ENCODE data around the gene RRBP1. TPM values are rescaled to one million over a fixed set of nuclear protein-coding genes. Genes with fewer than 3 reads are reported as not detected.

RRBP1 gene
- total RNA-seq, 1 donor from 2014 or later, result 79.8 TPM

DNA sequence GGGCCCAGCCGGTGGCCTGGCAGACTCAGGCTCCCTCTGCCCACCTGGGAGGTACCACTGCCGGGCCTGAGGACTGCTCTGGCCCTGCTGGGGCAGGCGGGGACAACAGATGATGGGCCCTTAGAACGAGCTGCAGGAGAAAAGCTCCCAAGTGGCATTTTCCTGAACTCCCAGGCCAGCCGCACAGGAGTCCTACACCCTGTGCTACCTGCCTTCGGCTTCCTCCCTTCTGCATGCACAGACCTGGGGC lies 70.8 kb downstream of the RRBP1 start:
- H3K36me3 ChIP-seq, result peaks cover 0 to 6% of the 10 kb centered on the region in 2 donors
- peak overlapping the region; percentile 66 for H3K27ac ChIP-seq
- no peaks in the 10 kb centered on the region for H3K9me3 ChIP-seq
- peaks cover 64% of the 10 kb centered on the region for H3K4me1 ChIP-seq
- H3K4me3 ChIP-seq, result no peak overlapping the region
- no peaks in the 10 kb centered on the region for H3K27me3 ChIP-seq
- intact Hi-C loops (cut with DNase I), result no loop called here
- DNase-seq (ENCODE audit: extremely low spot score in 2 of 2), result no peak
- TF ChIP-seq POLR2A (IDR thresholded peaks at IDR 0.05) (no peak), POLR2AphosphoS5 (IDR thresholded peaks at IDR 0.05; ENCODE audit: insufficient read depth in 1 of 2, low read depth in 1 of 2) (no peak)
- TF ChIP-seq, protein P1, sequence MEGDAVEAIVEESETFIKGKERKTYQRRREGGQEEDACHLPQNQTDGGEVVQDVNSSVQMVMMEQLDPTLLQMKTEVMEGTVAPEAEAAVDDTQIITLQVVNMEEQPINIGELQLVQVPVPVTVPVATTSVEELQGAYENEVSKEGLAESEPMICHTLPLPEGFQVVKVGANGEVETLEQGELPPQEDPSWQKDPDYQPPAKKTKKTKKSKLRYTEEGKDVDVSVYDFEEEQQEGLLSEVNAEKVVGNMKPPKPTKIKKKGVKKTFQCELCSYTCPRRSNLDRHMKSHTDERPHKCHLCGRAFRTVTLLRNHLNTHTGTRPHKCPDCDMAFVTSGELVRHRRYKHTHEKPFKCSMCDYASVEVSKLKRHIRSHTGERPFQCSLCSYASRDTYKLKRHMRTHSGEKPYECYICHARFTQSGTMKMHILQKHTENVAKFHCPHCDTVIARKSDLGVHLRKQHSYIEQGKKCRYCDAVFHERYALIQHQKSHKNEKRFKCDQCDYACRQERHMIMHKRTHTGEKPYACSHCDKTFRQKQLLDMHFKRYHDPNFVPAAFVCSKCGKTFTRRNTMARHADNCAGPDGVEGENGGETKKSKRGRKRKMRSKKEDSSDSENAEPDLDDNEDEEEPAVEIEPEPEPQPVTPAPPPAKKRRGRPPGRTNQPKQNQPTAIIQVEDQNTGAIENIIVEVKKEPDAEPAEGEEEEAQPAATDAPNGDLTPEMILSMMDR (IDR thresholded peaks at IDR 0.05), result no peak

DNA sequence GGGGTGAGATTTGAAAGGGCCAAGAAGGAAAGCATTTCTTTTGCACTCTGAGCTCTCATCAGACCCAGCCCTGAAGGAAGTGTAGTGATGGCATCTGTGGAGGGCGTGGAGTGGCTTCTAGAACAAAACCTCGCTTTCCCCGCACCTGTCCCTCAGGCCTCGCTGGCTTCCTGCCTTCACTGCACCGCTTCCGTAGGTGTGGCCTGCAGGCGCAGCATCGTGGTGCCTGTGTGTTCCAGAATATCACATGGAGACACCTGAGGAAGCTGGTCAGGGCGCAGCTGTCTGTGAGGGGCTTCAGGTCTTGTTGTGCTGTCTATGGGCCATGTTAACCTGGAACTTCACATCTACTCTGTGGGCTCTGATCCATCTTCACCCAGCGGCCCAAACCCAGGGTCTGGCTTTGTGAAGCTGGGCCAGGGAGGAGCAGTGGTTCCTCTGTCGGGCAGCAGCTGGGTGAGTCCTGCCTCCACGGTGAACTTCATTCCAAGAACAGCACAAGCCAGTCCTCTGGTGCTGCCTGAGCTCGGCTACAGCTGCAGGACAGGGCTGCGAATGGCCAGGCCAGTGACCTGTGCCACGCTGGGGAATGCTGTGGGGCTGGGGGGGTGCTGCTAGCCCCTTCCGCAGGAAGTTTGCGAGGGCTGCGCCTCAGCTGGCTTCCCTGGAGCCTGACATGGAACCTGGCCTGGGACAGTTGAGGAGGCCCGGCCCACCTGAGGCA lies 71.3 kb downstream of the RRBP1 start:
- Histone ChIP-seq H3K4me1 (peaks cover 59% of the 10 kb centered on the region), H3K27ac (peak overlapping the region; percentile 66), H3K9me3 (no peaks in the 10 kb centered on the region), H3K4me3 (no peak overlapping the region), H3K27me3 (no peaks in the 10 kb centered on the region), H3K36me3 (peaks cover 0 to 4% of the 10 kb centered on the region in 2 donors)
- intact Hi-C loops (cut with DNase I), result no loop called here
- DNase-seq (ENCODE audit: extremely low spot score in 2 of 2), result peak in 1 of 2 donors; percentile 93
- TF ChIP-seq POLR2AphosphoS5 (IDR thresholded peaks at IDR 0.05; ENCODE audit: insufficient read depth in 1 of 2, low read depth in 1 of 2) (peak in 1 of 2 donors; percentile 15), POLR2A (IDR thresholded peaks at IDR 0.05) (no peak)
- TF ChIP-seq, protein P1 (IDR thresholded peaks at IDR 0.05), result no peak

DNA sequence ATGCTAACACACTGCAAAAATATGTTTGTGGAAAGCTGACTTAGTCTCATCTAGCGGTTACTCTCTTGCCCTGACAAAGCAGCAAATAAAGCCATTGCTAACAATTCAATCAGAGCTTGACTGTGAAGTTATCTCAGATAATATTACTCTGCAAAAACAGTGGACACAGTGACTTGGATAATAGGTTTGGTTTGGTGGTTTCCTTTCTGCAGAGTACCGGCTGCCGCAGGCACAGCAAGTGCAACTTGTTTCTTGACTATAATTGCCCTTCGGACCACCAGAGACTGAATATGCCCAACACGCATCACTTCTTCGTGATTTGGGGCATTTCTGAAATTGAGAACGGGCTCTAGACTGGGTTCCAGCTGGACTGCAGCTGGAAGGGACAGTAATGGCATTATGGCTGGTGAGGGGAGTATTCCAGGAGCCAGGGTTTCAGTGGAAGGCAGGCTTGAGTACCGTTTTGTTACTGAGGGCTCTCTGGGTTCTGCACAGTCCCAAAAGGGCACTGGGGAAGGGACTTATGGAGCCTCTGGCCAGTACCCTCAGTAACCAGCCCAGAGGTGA lies 72.1 kb downstream of the RRBP1 start:
- intact Hi-C loops (cut with DNase I), result no loop called here
- Histone ChIP-seq H3K9me3 (no peaks in the 10 kb centered on the region), H3K4me1 (peaks cover 56% of the 10 kb centered on the region), H3K27me3 (no peaks in the 10 kb centered on the region), H3K27ac (peak overlapping the region; percentile 66), H3K4me3 (no peak overlapping the region), H3K36me3 (peaks cover 0 to 3% of the 10 kb centered on the region in 2 donors)
- DNase-seq (ENCODE audit: extremely low spot score in 2 of 2), result no peak
- TF ChIP-seq POLR2A (IDR thresholded peaks at IDR 0.05) (no peak), POLR2AphosphoS5 (IDR thresholded peaks at IDR 0.05; ENCODE audit: insufficient read depth in 1 of 2, low read depth in 1 of 2) (no peak)
- TF ChIP-seq, protein P1 (IDR thresholded peaks at IDR 0.05), result no peak

DNA sequence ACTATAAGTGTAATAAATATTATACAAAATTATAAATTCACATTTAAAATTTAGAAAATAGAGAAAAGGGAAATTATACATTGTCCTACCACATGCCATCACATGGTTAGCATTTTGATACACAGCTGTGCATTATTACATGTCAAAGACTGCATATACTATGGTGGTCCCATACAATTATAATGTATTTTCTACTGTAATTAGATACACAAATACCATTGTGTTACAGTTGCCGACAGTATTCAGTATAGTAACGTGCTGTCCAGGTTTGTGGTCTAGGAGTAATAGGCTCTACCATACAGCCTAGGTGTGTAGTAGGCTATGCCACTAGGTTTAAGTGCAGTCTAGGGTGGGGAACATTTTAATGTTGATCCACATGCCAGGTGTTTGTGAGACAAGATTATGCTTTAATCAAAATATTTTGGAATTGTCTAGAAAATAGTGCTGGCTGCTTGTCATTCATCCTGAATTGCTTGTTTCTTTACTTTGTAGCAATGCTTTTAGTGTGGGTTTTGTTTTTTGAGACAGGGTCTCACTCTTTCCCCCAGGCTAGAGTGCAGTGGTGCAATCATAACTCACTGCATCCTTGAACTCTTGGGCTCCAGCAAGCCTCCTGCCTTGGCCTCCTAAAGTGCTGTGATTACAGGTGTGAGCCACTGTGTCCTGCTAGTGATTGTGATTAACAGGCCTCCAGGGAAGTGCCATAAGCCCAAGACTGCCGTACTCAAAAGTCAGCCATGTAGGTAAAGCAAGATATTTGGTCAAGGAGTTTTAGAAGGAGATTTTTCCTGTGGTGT lies 73.1 kb downstream of the RRBP1 start:
- Histone ChIP-seq H3K4me3 (no peak overlapping the region), H3K9me3 (no peaks in the 10 kb centered on the region), H3K4me1 (peaks cover 55% of the 10 kb centered on the region), H3K27me3 (no peaks in the 10 kb centered on the region), H3K27ac (no peak overlapping the region), H3K36me3 (peaks cover 0 to 9% of the 10 kb centered on the region in 2 donors)
- TF ChIP-seq, protein P1 (IDR thresholded peaks at IDR 0.05), result no peak
- TF ChIP-seq POLR2AphosphoS5 (IDR thresholded peaks at IDR 0.05; ENCODE audit: insufficient read depth in 1 of 2, low read depth in 1 of 2), result no peak
- no peak for TF ChIP-seq POLR2A (IDR thresholded peaks at IDR 0.05)
- no peak for DNase-seq (ENCODE audit: extremely low spot score in 2 of 2)
- intact Hi-C loops (cut with DNase I), result no loop called here

All from vagina (tissue), 2 donors.